HEK293 (cell line): ENCODE measurements around the gene AAR2.

Experiments
- CTCF ChIP-seq: fragments of 450-650 bp; formaldehyde crosslinking; IDR thresholded peaks from 2 replicates; pipeline ENCODE4 v1.5.1; 2016; ENCODE audit warnings: missing biosample characterization, missing genetic modification characterization
- KLF16 ChIP-seq: fragments of 450-650 bp; formaldehyde crosslinking; IDR thresholded peaks from 2 replicates; pipeline ENCODE4 v1.5.1; 2017; ENCODE audit warnings: missing biosample characterization, missing genetic modification characterization
- ZNF274 ChIP-seq, 2 experiments: fragments of 200-500 bp in 1 of 2; fragments of 450-650 bp in 1 of 2; sonication (Bioruptor generic) in 1 of 2; formaldehyde crosslinking in 1 of 2; IDR thresholded peaks; 2 replicates each; pipeline versions ENCODE4 v1.5.1 to v1.6.1; 2014 to 2016; ENCODE audit warnings: borderline replicate concordance in 1 of 2, inconsistent platforms in 1 of 2, low read length in 1 of 2, missing biosample characterization in 1 of 2, missing genetic modification characterization in 1 of 2
- ZNF510 ChIP-seq: fragments of 450-650 bp; formaldehyde crosslinking; IDR thresholded peaks from 2 replicates; pipeline ENCODE4 v1.5.1; 2018; ENCODE audit warnings: mild to moderate bottlenecking, missing genetic modification characterization, missing biosample characterization; ENCODE audit not compliant: insufficient replicate concordance
- ZNF530 ChIP-seq: fragments of 450-650 bp; formaldehyde crosslinking; IDR thresholded peaks from 2 replicates; pipeline ENCODE4 v1.5.1; 2016; ENCODE audit warnings: low read depth, missing biosample characterization, missing genetic modification characterization
- TF ChIP-seq, protein P1 (sequence below): fragments of 450-650 bp; formaldehyde crosslinking; IDR thresholded peaks from 2 replicates; pipeline ENCODE4 v1.5.1; 2016; ENCODE audit warnings: missing biosample characterization, missing genetic modification characterization

GRCh38 chr20:36238760-36239159, 2.5 kb downstream of the AAR2 start:
- TF ChIP-seq CTCF (tag by site-specific recombination): no peak
- no peak for TF ChIP-seq KLF16 (tag by site-specific recombination)
- no peak for TF ChIP-seq ZNF274 (IDR thresholded peaks at IDR 0.05; ENCODE audit: low read length)
- TF ChIP-seq ZNF274 (tag by site-specific recombination; IDR thresholded peaks at IDR 0.05; ENCODE audit: borderline replicate concordance): no peak
- no peak for TF ChIP-seq ZNF530
- TF ChIP-seq, protein P1, sequence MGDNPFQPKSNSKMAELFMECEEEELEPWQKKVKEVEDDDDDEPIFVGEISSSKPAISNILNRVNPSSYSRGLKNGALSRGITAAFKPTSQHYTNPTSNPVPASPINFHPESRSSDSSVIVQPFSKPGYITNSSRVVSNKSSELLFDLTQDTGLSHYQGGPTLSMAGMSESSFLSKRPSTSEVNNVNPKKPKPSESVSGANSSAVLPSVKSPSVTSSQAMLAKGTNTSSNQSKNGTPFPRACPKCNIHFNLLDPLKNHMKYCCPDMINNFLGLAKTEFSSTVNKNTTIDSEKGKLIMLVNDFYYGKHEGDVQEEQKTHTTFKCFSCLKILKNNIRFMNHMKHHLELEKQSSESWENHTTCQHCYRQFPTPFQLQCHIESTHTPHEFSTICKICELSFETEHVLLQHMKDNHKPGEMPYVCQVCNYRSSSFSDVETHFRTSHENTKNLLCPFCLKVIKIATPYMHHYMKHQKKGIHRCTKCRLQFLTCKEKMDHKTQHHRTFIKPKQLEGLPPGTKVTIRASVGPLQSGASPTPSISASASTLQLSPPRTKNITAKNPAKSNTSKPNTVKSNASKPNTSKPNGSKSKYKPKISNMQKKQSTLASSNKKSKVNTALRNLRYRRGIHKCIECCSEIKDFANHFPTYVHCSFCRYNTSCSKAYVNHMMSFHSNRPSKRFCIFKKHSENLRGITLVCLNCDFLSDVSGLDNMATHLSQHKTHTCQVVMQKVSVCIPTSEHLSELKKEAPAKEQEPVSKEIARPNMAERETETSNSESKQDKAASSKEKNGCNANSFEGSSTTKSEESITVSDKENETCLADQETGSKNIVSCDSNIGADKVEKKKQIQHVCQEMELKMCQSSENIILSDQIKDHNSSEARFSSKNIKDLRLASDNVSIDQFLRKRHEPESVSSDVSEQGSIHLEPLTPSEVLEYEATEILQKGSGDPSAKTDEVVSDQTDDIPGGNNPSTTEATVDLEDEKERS: no peak
- TF ChIP-seq ZNF510 (tag by site-specific recombination): no peak
